NOMO-1 treated with DMSO at 0.1 percent for 48 hours (cell line): Measurements from ENCODE around the gene ADCY7.

ENCODE experiments used
- DNase-seq: peaks from one replicate; lab custom pipeline; 2025; ENCODE audit not compliant: unreplicated experiment; lab: John Stamatoyannopoulos, UW

Gene ADCY7

GRCh38 chr16:50247906-50248608 is 18.3 kb upstream of the ADCY7 start:
- no peak for DNase-seq

DNA sequence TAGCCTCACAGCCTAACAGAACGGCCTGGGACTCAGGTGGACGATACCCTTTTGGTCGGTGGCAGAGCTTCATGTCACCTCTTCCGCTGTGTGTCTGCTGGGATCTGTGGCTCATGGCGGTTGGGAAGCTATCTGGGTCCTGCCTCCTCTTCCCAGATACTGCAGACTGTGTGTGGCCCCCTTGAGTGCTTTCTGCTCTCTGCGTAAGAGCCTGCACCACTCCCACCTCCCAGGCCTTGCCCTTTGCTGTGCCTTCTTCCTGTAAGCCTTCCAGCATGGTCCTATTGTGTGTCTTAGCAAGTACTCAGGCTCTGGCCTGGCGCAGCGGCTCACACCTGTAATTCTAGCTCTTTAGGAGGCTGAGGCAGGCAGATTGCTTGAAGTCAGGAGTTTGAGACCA is 17.5 kb upstream of the ADCY7 start:
- DNase-seq: no peak

DNA sequence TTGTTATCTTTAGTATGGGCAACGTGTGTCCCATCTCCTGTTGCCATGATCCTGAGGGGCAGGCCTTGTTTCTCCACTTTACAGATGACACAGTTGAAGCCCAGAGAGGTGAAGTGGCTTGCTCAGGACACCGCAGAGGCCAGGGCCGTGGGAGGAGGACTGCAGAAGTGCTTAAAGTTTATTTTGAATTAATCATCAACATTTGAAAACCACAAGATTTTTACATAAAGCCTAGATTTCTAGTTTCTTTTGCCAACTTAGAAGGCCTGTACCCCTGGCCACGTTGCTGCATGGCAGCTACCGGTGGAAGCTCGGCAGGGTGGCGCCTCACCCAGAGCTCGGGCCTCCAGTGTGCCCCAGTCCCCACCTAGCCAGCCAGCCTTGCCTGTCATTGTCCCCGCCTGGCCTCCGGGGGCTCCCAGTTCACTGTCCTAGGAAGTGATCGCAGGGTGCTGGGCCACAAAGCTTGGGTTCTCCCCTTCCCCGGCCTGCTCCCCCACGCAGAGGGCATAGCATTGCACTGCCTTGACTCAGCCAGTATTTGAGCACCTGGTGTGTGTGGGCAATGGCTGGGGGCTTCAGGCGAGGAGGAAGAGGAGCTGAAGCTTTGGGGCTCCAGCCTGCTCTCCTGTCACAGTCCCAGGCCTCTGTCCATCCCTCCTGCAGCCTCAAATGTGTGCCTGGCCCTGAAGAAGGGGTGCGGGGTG is 14.8 kb upstream of the ADCY7 start:
- DNase-seq: no peak

DNA sequence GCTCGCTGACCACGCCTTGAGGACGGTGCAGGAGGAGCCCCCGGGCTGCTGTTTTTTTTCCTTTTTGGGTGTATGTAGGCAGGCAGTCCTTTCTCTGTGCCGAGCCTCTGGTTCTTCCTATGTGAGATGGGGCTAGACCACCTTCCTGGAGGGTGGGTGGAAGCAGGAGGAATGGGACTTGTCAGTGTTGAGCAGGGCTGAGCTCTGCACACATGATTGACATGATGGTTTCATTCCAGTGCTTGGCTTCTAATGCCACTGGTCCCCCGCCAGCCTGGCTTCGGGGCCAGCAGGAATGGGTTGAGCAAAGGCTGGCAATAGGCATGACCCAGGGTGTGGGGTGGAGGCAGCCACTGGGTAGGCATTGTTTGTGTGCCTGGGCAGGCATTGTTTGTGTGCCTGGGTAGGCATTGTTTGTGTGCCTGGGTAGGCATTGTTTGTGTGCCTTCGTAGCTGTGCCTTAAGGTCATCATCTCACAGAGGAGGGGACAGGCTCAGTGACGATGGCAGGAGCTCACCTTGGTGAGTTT is 14.2 kb upstream of the ADCY7 start:
- DNase-seq: no peak

DNA sequence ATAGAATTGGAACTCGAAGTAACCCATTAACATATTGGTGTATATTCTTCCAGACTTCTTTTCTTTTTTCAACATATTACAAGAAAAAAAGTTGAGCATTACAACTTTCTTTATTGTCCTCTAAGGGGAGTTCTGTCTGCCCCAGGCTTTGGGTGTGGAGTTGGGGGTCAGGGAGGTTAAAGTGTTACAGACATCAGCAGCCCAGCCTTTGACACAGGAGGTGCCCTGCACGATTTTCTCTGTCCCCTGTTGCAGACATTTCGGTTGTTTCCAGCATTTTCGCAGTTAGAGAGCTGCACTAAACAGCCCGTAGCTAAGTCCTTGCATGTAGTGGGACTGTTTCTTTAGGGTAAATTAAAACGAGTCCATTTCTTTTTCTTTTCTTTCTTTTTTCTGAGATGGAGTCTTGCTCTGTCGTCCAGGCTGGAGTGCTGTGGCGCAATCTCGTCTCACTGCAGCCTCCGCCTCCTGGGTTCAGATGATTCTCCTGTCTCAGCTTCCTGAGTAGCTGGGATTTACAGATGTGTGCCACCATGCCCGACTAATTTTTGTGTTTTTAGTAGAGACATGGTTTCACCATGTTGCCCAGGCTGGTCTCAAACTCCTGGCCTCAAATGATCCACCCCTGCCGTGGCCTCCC is 13.4 kb upstream of the ADCY7 start:
- no peak for DNase-seq

DNA sequence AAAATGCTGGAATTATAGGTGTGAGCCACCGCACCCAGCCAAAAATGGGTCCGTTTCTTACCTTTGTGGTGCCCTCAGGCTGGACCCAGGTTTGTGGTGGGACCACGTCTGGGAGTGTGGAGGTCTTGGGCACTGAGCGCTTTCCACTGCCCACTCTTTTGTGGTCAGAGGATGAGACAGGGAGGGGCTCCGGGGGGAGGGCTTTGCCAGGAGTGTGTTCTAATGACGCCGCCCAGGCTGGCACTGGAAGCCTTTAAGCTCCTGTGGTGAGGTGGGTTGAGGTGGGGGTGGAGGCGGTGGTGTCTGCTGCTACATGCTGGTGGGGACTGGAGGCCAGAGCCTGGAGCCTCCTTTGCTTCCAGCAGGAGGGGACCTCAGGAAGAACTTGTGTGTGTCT is 12.8 kb upstream of the ADCY7 start:
- DNase-seq: no peak

- no peak for DNase-seq
These were observed 12.3 kb upstream of the ADCY7 start for GRCh38 chr16:50254072-50254471.

GRCh38 chr16:50255538-50255937 is 10.8 kb upstream of the ADCY7 start:
- DNase-seq: no peak

DNA sequence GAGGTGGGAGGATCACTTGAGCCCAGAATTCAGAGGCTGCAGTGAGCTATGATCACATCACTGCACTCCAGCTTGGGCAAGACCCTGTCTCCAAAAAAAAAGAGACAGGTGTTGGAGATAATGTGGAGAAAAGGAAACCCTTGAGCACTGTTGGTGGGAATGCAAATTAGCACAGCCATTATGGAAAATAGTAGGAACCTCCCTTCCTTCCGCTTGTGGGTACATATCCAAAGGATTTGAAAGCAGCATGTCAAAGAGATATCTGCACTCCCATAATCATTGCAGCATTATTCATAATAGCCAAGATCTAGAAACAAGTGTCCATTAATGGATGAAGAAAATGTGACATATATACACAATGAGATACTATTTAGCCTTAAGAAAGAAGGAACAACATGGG is 9.7 kb upstream of the ADCY7 start:
- no peak for DNase-seq

DNA sequence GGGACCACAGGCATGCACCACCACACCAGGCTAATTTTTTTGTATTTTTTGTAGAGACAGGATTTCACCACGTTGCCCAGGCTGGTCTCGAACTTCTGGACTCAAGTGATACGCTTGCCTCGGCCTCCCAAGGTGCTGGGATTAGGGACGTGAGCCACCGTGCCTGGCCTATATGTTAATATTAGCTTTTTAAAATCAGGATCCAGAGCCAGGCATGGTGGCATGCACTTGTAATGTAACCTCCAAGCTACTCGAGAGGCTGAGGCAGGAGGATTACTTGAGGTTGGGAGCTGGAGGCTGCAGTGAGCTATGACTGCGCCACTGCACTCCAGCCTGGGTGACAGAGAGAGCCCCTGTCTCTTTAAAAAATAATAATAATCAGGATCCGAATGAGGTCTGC is 8.5 kb upstream of the ADCY7 start:
- DNase-seq: no peak

DNA sequence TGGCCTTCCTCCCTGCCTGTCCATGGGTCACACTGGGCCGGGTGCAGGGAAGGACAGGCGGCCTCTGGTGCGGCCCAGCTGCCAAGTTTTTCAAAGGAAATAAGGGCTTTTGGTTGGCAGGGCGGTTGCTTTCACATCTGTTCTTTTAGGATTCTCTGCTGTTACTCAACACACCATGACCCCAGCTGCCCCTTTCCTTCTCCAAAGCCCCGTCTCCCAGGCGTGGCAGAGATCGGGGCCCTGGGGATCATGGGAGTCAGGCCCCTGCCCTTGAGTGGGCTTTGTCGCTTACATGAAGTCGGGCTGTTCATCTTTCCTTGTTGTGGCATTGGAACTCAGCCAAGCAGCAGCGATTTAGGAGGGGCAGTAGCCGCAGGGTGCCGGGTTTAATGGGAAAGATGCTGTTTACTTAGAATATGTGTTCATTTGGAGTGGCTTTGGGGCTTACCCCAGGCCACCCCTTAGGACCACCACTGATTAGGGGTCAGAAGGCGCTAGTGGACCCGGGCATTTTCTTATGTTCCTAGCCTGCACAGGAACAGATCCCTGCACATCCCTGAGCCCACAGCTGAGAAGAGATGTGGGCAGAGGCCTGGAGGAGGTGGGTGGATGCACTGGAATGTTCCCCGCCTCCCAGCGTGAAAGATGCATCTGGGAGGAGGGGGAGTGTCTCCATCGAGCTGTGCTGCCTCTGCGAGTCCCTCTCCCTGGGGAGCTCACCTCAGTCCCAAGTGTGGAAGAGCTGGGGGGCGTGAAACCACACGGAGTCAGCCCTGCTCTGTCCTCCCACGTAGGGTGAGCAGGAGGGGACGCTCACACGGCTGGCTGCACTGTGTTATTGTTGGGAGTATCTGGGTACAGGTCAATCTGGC is 6.8 kb upstream of the ADCY7 start:
- DNase-seq: no peak

DNA sequence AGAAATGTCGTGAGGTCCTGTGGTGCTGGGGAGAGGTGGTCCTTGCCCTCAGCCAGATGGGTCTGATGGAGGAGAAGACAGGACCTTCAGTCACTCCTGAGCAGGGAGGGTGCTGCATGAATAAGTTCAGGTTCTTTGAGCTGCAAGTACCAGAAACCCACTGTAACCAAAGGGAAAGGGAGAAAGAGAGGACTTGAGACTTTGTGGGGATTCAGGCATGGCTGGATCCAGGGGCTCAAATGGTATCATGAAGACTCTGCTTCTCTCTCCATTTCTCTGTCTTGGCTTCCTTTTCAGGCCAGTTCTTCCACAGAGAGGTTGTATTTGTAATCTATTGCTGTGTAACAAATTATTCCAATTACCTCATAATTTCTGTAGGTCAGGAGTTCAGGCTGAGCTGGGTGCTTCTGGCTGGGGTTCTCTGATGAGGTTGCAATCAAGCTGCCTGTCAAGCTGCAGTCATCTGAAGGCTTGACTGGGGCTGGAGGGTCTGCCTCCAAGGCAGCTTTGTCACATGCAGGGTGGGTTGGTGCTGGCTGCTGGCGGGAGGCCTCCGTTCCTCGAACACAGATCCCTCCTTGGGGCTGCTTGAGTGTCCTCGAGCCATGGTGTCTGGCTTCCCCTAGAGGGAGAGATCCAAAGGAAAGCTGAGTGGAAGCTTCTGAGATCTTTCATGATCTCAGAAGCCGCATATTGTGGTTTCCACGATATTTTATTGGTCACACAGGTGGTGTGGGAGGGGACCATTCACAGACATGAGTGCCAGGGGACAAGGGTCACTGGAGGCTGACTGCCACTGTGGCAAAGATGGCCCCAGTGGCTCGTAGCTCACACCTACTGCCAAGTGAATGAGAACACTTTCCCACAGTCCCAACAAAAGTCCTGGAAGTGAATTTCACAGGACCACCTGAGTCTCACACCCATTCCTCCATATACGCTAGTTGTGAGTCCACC is 5.9 kb upstream of the ADCY7 start:
- no peak for DNase-seq

- no peak for DNase-seq
These were observed 5.1 kb upstream of the ADCY7 start for GRCh38 chr16:50261160-50261706.

- DNase-seq: no peak
These were observed 4.6 kb upstream of the ADCY7 start for GRCh38 chr16:50261707-50262235.

- no peak for DNase-seq
These were observed 3.1 kb upstream of the ADCY7 start for GRCh38 chr16:50263060-50263909.

DNA sequence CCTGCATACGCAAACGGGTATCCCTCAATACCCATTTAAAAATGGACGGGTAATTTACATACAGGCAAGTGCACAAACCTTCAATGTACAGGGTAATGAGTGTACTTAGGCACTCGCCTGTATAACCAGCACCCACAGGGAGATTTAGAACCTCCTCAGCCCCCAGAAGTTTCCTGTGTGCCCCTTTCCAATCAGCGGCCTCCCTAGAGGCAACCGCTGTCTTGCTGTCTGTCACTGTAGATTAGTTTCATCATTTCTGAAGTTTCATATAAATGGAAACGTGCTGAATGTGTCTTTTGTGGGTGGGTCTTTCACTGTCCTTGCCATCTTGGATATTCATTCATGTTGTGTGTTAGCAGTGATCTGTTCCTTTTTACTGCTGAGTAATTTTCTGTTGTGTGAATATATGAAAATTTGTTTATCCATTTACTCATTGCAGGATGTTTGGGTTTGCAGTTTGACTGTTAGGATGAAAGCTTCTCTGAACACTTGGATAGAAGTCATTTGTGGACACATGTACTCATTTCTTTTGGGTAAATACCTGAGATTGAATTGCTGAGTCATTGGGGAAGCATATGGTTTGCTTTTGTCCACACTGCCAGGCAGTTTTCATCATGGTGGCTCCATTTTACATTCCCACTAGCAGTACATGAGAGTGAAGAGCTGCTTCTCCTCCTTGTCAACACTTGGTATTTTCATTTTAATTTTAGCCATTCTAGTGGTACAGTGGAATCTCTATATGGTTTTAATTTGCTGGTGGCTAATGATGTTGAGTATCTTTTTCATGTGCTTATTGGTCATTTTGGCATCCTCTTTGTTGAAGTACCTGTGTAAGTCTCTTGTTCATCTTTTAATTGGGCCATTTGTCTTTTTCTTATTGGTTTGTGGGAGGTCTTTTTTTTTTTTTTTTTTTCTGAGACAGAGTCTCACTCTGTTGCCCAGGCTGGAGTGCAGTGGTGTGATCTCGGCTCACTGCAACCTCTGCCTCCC is 2.1 kb upstream of the ADCY7 start:
- DNase-seq: no peak

- peak; percentile 29 for DNase-seq
These were observed 1.1 kb upstream of the ADCY7 start for GRCh38 chr16:50265260-50265659.
